HEK293 (cell line): ENCODE measurements around the gene ZNF660.
A peak's percentile ranks its signal among the peaks of the same experiment; 100 is the strongest.

Experiments
- CTCF ChIA-PET: fragments of 350-600 bp; formaldehyde crosslinking; extraction: SDS; loops from one replicate; lab custom pipeline; 2021; ENCODE audit warnings: antibody characterized with exemption; lab: Yijun Ruan, JAX
- POLR2A ChIA-PET: fragments of 300-600 bp; formaldehyde crosslinking; extraction: SDS; loops from one replicate; lab custom pipeline; 2020; ENCODE audit warnings: antibody characterized with exemption, inconsistent platforms; lab: Yijun Ruan, JAX
- H3K27ac ChIP-seq: fragments of 200-500 bp; sonication (Bioruptor generic); 2 replicates; pipeline ENCODE4 v1.5.1; 2014; ENCODE audit warnings: low read depth, low read length, control low read depth, inconsistent platforms; ENCODE audit errors: extremely low read depth
- H3K36me3 ChIP-seq, 2 experiments: fragments of 200-500 bp in 1 of 2; sonication (Bioruptor generic) in 1 of 2; 1 replicate in 1 of 2; 2 replicates in 1 of 2; pipeline ENCODE4 v1.5.1; 2014 to 2017; ENCODE audit warnings: inconsistent platforms in 2 of 2, low read length in 2 of 2; ENCODE audit not compliant: control insufficient read depth in 2 of 2, insufficient read depth in 1 of 2
- H3K4me1 ChIP-seq: fragments of 200-500 bp; sonication (Bioruptor generic); 2 replicates; pipeline ENCODE4 v1.5.1; 2014; ENCODE audit warnings: mild to moderate bottlenecking, low read length, inconsistent platforms; ENCODE audit not compliant: control insufficient read depth, insufficient read depth
- H3K4me3 ChIP-seq: 2 replicates; pipeline ENCODE4 v1.5.1; 2011; ENCODE audit warnings: low read depth, mild to moderate bottlenecking, control low read depth, low read length, moderate library complexity
- H3K9me3 ChIP-seq: fragments of 200-500 bp; sonication (Bioruptor generic); 2 replicates; pipeline ENCODE4 v1.5.1; 2014; ENCODE audit warnings: low read depth, low read length, inconsistent platforms; ENCODE audit not compliant: control insufficient read depth, insufficient read depth
- BCL11B ChIP-seq: fragments of 450-650 bp; formaldehyde crosslinking; IDR thresholded peaks from 2 replicates; pipeline ENCODE4 v1.5.1; 2016; ENCODE audit warnings: low read depth, missing biosample characterization, missing genetic modification characterization
- BCL6B ChIP-seq: fragments of 450-650 bp; formaldehyde crosslinking; IDR thresholded peaks from 2 replicates; pipeline ENCODE4 v1.5.1; 2017; ENCODE audit warnings: missing biosample characterization, missing genetic modification characterization
- GLIS2 ChIP-seq: fragments of 450-650 bp; formaldehyde crosslinking; IDR thresholded peaks from 2 replicates; pipeline ENCODE4 v1.5.1; 2016; ENCODE audit warnings: missing biosample characterization, missing genetic modification characterization
- HIC1 ChIP-seq: fragments of 450-650 bp; formaldehyde crosslinking; IDR thresholded peaks from 2 replicates; pipeline ENCODE4 v1.5.1; 2016; ENCODE audit warnings: missing biosample characterization, missing genetic modification characterization
- SETDB1 ChIP-seq: IDR thresholded peaks from one replicate; pipeline ENCODE4 v1.6.1; 2017; ENCODE audit warnings: mild to moderate bottlenecking, low read length, moderate library complexity, mixed read lengths; ENCODE audit not compliant: insufficient read length
- ZBTB10 ChIP-seq: fragments of 450-650 bp; formaldehyde crosslinking; IDR thresholded peaks from 2 replicates; pipeline ENCODE4 v1.5.1; 2016; ENCODE audit warnings: missing biosample characterization, missing genetic modification characterization
- ZBTB17 ChIP-seq: fragments of 450-650 bp; formaldehyde crosslinking; IDR thresholded peaks from 2 replicates; pipeline ENCODE4 v1.5.1; 2016; ENCODE audit warnings: missing biosample characterization, missing genetic modification characterization
- ZIC2 ChIP-seq: fragments of 450-650 bp; formaldehyde crosslinking; IDR thresholded peaks from 2 replicates; pipeline ENCODE4 v1.5.1; 2016; ENCODE audit warnings: missing biosample characterization, missing genetic modification characterization
- ZNF121 ChIP-seq: fragments of 450-650 bp; formaldehyde crosslinking; IDR thresholded peaks from 2 replicates; pipeline ENCODE4 v1.5.1; 2016; ENCODE audit warnings: missing biosample characterization, missing genetic modification characterization
- ZNF146 ChIP-seq: fragments of 450-650 bp; formaldehyde crosslinking; IDR thresholded peaks from 2 replicates; pipeline ENCODE4 v1.5.1; 2016; ENCODE audit warnings: missing biosample characterization, missing genetic modification characterization
- ZNF23 ChIP-seq: fragments of 450-650 bp; formaldehyde crosslinking; IDR thresholded peaks from 2 replicates; pipeline ENCODE4 v1.5.1; 2016; ENCODE audit warnings: missing biosample characterization, missing genetic modification characterization, borderline replicate concordance
- ZNF239 ChIP-seq: fragments of 450-650 bp; formaldehyde crosslinking; IDR thresholded peaks from 2 replicates; pipeline ENCODE4 v1.5.1; 2016; ENCODE audit warnings: missing biosample characterization, missing genetic modification characterization
- ZNF302 ChIP-seq: fragments of 450-650 bp; formaldehyde crosslinking; IDR thresholded peaks from 2 replicates; pipeline ENCODE4 v1.5.1; 2016; ENCODE audit warnings: missing biosample characterization, missing genetic modification characterization, low read depth
- ZNF335 ChIP-seq: fragments of 450-650 bp; formaldehyde crosslinking; conservative IDR thresholded peaks from 2 replicates; pipeline ENCODE4 v1.5.1; 2016; ENCODE audit warnings: missing biosample characterization, missing genetic modification characterization
- ZNF341 ChIP-seq: fragments of 450-650 bp; formaldehyde crosslinking; IDR thresholded peaks from 2 replicates; pipeline ENCODE4; 2016; ENCODE audit warnings: low read depth, missing biosample characterization, missing genetic modification characterization
- ZNF521 ChIP-seq: fragments of 450-650 bp; formaldehyde crosslinking; IDR thresholded peaks from 2 replicates; pipeline ENCODE4 v1.5.1; 2017; ENCODE audit warnings: missing biosample characterization, mild to moderate bottlenecking, missing genetic modification characterization
- ZNF580 ChIP-seq: fragments of 450-650 bp; formaldehyde crosslinking; IDR thresholded peaks from 2 replicates; pipeline ENCODE4 v1.5.1; 2016; ENCODE audit warnings: missing biosample characterization, missing genetic modification characterization
- ZNF585B ChIP-seq: fragments of 450-650 bp; formaldehyde crosslinking; IDR thresholded peaks from 2 replicates; pipeline ENCODE4 v1.5.1; 2016; ENCODE audit warnings: missing biosample characterization, missing genetic modification characterization
- TF ChIP-seq, protein P1 (sequence below): fragments of 450-650 bp; formaldehyde crosslinking; IDR thresholded peaks from 2 replicates; pipeline ENCODE4 v1.5.1; 2016; ENCODE audit warnings: missing biosample characterization, missing genetic modification characterization
- TF ChIP-seq, protein P2 (sequence below): fragments of 450-650 bp; formaldehyde crosslinking; IDR thresholded peaks from 2 replicates; pipeline ENCODE4 v1.5.1; 2016; ENCODE audit warnings: missing biosample characterization, missing genetic modification characterization

The ZNF660 gene

DNA sequence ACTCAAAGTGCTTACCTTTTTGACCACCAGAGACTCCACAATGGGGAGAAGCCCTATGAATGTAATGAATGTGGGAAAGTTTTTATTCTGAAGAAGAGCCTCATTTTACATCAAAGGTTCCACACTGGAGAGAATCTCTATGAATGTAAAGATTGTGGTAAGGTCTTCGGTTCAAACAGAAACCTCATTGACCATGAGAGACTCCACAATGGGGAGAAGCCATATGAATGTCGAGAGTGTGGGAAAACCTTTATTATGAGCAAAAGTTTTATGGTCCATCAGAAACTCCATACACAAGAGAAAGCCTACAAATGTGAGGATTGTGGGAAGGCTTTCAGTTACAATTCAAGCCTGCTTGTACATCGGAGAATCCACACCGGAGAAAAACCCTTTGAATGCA is 58.3 kb downstream of the ZNF660 start:
- Histone ChIP-seq H3K36me3 (peaks cover 0 to 57% of the 10 kb centered on the region in 2 experiments; a peak in 2 of 3 replicates), H3K4me1 (no peaks in the 10 kb centered on the region), H3K4me3 (no peak overlapping the region), H3K27ac (no peak overlapping the region), H3K9me3 (no peaks in the 10 kb centered on the region)
- ChIA-PET CTCF (no interaction called here), POLR2A (no interaction called here)
- peak; percentile 94 for TF ChIP-seq SETDB1
- no peak for TF ChIP-seq ZNF521 (tag by site-specific recombination)

GRCh38 chr3:44647771-44648170 is 63.0 kb downstream of the ZNF660 start:
- no peaks in the 10 kb centered on the region for H3K9me3 ChIP-seq
- ChIA-PET POLR2A (interaction anchor here (1.1 to 1.3 kb wide), 5 partner anchors 15 to 114 kb away, joined by 3 to 21 read pairs (median 3); partner anchors contain the start of genes KIAA1143, KIF15, ZNF197 and ZNF502), CTCF (interaction anchor here (0.6 to 1.2 kb wide), 2 partner anchors 23 to 72 kb away, joined by 3 to 5 read pairs; partner anchors contain the start of gene ZNF197)
- no peak overlapping the region for H3K27ac ChIP-seq
- no peaks in the 10 kb centered on the region for H3K4me1 ChIP-seq
- peaks cover 0 to 34% of the 10 kb centered on the region in 2 experiments; a peak in 1 of 3 replicates for H3K36me3 ChIP-seq
- H3K4me3 ChIP-seq = peak overlapping the region; percentile 95; the same call in 1 of the 2 replicates
- TF ChIP-seq ZNF121 = no peak
- no peak for TF ChIP-seq ZNF580 (tag by site-specific recombination)
- TF ChIP-seq, protein P1, sequence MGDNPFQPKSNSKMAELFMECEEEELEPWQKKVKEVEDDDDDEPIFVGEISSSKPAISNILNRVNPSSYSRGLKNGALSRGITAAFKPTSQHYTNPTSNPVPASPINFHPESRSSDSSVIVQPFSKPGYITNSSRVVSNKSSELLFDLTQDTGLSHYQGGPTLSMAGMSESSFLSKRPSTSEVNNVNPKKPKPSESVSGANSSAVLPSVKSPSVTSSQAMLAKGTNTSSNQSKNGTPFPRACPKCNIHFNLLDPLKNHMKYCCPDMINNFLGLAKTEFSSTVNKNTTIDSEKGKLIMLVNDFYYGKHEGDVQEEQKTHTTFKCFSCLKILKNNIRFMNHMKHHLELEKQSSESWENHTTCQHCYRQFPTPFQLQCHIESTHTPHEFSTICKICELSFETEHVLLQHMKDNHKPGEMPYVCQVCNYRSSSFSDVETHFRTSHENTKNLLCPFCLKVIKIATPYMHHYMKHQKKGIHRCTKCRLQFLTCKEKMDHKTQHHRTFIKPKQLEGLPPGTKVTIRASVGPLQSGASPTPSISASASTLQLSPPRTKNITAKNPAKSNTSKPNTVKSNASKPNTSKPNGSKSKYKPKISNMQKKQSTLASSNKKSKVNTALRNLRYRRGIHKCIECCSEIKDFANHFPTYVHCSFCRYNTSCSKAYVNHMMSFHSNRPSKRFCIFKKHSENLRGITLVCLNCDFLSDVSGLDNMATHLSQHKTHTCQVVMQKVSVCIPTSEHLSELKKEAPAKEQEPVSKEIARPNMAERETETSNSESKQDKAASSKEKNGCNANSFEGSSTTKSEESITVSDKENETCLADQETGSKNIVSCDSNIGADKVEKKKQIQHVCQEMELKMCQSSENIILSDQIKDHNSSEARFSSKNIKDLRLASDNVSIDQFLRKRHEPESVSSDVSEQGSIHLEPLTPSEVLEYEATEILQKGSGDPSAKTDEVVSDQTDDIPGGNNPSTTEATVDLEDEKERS (tag by site-specific recombination) = no peak
- no peak for TF ChIP-seq ZNF585B (tag by site-specific recombination)
- TF ChIP-seq BCL6B (tag by site-specific recombination) = no peak
- TF ChIP-seq, protein P2, sequence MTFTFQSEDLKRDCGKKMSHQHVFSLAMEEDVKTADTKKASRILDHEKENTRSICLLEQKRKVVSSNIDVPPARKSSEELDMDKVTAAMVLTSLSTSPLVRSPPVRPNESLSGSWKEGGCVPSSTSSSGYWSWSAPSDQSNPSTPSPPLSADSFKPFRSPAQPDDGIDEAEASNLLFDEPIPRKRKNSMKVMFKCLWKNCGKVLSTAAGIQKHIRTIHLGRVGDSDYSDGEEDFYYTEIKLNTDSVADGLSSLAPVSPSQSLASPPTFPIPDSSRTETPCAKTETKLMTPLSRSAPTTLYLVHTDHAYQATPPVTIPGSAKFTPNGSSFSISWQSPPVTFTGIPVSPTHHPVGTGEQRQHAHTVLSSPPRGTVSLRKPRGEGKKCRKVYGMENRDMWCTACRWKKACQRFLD (tag by site-specific recombination) = no peak
- no peak for TF ChIP-seq BCL11B (tag by site-specific recombination)
- TF ChIP-seq ZNF146 (tag by site-specific recombination) = no peak
- no peak for TF ChIP-seq GLIS2 (tag by site-specific recombination)
- no peak for TF ChIP-seq ZIC2 (tag by site-specific recombination)
- TF ChIP-seq ZNF335 (tag by site-specific recombination) = no peak
- no peak for TF ChIP-seq ZNF23 (tag by site-specific recombination)
- no peak for TF ChIP-seq ZNF239
- no peak for TF ChIP-seq HIC1 (tag by site-specific recombination)
- TF ChIP-seq ZNF302 (tag by site-specific recombination) = no peak
- no peak for TF ChIP-seq ZBTB17
- TF ChIP-seq ZNF341 (tag by site-specific recombination) = no peak
- TF ChIP-seq ZBTB10 (tag by site-specific recombination) = no peak
